ENCODE data around the gene SCAMP5.

SCAMP5 gene

GRCh38 chr15:75050283-75050682 lies 54.9 kb downstream of the SCAMP5 start:
- Histone ChIP-seq H3K27ac (ENCODE audit: low read length) (no peak overlapping the region), H2AFZ (ENCODE audit: low read length) (no peak overlapping the region), H3K9me3 (replicated peaks; ENCODE audit: insufficient read depth, low read length) (no peaks in the 10 kb centered on the region), H4K20me1 (ENCODE audit: insufficient read depth, low read length) (no peaks in the 10 kb centered on the region), H3K9me2 (replicated peaks; ENCODE audit: insufficient read depth, low read length) (no peaks in the 10 kb centered on the region), H3K27me3 (replicated peaks; ENCODE audit: insufficient read depth, low read length) (no peaks in the 10 kb centered on the region), H3K36me3 (replicated peaks; ENCODE audit: insufficient read depth, low read length) (no peaks in the 10 kb centered on the region), H3K4me3 (ENCODE audit: low read length) (no peak overlapping the region), H3K4me2 (ENCODE audit: low read depth, low read length) (no peak overlapping the region), H3K4me1 (ENCODE audit: low read length) (peaks cover 33% of the 10 kb centered on the region), H3F3A (ENCODE audit: insufficient read depth, low read length) (peaks cover 22% of the 10 kb centered on the region), H3K79me2 (ENCODE audit: low read length) (peaks cover 31% of the 10 kb centered on the region), H3K9ac (ENCODE audit: low read length) (no peak overlapping the region)
- DNase-seq, result no peak
- no peak for TF ChIP-seq CTCF (IDR thresholded peaks at IDR 0.05; ENCODE audit: low read length)
- TF ChIP-seq EZH2 (optimal IDR thresholded peaks at IDR 0.05; ENCODE audit: low read depth, low read length), result no peak
- TF ChIP-seq EZH2phosphoT487 (IDR thresholded peaks at IDR 0.05; ENCODE audit: low read length), result no peak

- Histone ChIP-seq H2AFZ (ENCODE audit: low read length) (no peak overlapping the region), H4K20me1 (ENCODE audit: insufficient read depth, low read length) (no peaks in the 10 kb centered on the region), H3F3A (ENCODE audit: insufficient read depth, low read length) (peaks cover 14% of the 10 kb centered on the region), H3K36me3 (replicated peaks; ENCODE audit: insufficient read depth, low read length) (no peaks in the 10 kb centered on the region), H3K9ac (ENCODE audit: low read length) (no peak overlapping the region), H3K27me3 (replicated peaks; ENCODE audit: insufficient read depth, low read length) (no peaks in the 10 kb centered on the region), H3K27ac (ENCODE audit: low read length) (no peak overlapping the region), H3K4me2 (ENCODE audit: low read depth, low read length) (no peak overlapping the region), H3K9me3 (replicated peaks; ENCODE audit: insufficient read depth, low read length) (no peaks in the 10 kb centered on the region), H3K79me2 (ENCODE audit: low read length) (peaks cover 25% of the 10 kb centered on the region), H3K4me3 (ENCODE audit: low read length) (no peak overlapping the region), H3K9me2 (replicated peaks; ENCODE audit: insufficient read depth, low read length) (no peaks in the 10 kb centered on the region), H3K4me1 (ENCODE audit: low read length) (peaks cover 24% of the 10 kb centered on the region)
- DNase-seq, result no peak
- no peak for TF ChIP-seq EZH2 (optimal IDR thresholded peaks at IDR 0.05; ENCODE audit: low read depth, low read length)
- no peak for TF ChIP-seq EZH2phosphoT487 (IDR thresholded peaks at IDR 0.05; ENCODE audit: low read length)
- no peak for TF ChIP-seq CTCF (IDR thresholded peaks at IDR 0.05; ENCODE audit: low read length)
Measured at GRCh38 chr15:75051191-75051608, 55.8 kb downstream of the SCAMP5 start.

- Histone ChIP-seq H3K79me2 (ENCODE audit: low read length) (peaks cover 25% of the 10 kb centered on the region), H3K4me1 (ENCODE audit: low read length) (peaks cover 19% of the 10 kb centered on the region), H3K27me3 (replicated peaks; ENCODE audit: insufficient read depth, low read length) (no peaks in the 10 kb centered on the region), H3F3A (ENCODE audit: insufficient read depth, low read length) (peaks cover 8% of the 10 kb centered on the region), H3K27ac (ENCODE audit: low read length) (no peak overlapping the region), H3K4me2 (ENCODE audit: low read depth, low read length) (no peak overlapping the region), H3K36me3 (replicated peaks; ENCODE audit: insufficient read depth, low read length) (no peaks in the 10 kb centered on the region), H3K9me3 (replicated peaks; ENCODE audit: insufficient read depth, low read length) (no peaks in the 10 kb centered on the region), H3K9ac (ENCODE audit: low read length) (no peak overlapping the region), H2AFZ (ENCODE audit: low read length) (no peak overlapping the region), H3K4me3 (ENCODE audit: low read length) (no peak overlapping the region), H3K9me2 (replicated peaks; ENCODE audit: insufficient read depth, low read length) (no peaks in the 10 kb centered on the region), H4K20me1 (ENCODE audit: insufficient read depth, low read length) (no peaks in the 10 kb centered on the region)
- no peak for DNase-seq
- TF ChIP-seq EZH2phosphoT487 (IDR thresholded peaks at IDR 0.05; ENCODE audit: low read length) (no peak), CTCF (IDR thresholded peaks at IDR 0.05; ENCODE audit: low read length) (no peak), EZH2 (optimal IDR thresholded peaks at IDR 0.05; ENCODE audit: low read depth, low read length) (no peak)
Measured at GRCh38 chr15:75051711-75052110, 56.3 kb downstream of the SCAMP5 start.
